H9 (cell line): ENCODE data around the gene DIAPH3. TPM values are rescaled to one million over a fixed set of nuclear protein-coding genes. Genes with fewer than 3 reads are reported as not detected.

Source experiments
- DNase-seq: peaks from one replicate; pipeline ENCODE4 v3.0.0-alpha.2; 2017
- H2AFZ ChIP-seq: one replicate; pipeline ENCODE4 v1.6.1; 2013; ENCODE audit warnings: mild to moderate bottlenecking, low read length, control low read depth, moderate library complexity
- H2AK5ac ChIP-seq: 2 replicates; pipeline ENCODE4 v1.6.1; 2013; ENCODE audit warnings: low read length, control low read depth, mixed read lengths; ENCODE audit not compliant: insufficient read length
- H2BK120ac ChIP-seq: one replicate; pipeline ENCODE4 v1.6.1; 2013; ENCODE audit warnings: low read depth, mild to moderate bottlenecking, low read length, control low read depth, inconsistent platforms; ENCODE audit not compliant: poor library complexity, severe bottlenecking
- H2BK12ac ChIP-seq: 2 replicates; pipeline ENCODE4 v1.6.1; 2013; ENCODE audit warnings: low read length, control low read depth, mixed read lengths, low read depth; ENCODE audit not compliant: insufficient read length
- H2BK15ac ChIP-seq: 2 replicates; pipeline ENCODE4 v1.6.1; 2013; ENCODE audit warnings: low read depth, low read length, control low read depth
- H2BK20ac ChIP-seq: one replicate; pipeline ENCODE4 v1.6.1; 2013; ENCODE audit warnings: low read depth, mild to moderate bottlenecking, low read length, control low read depth, inconsistent platforms; ENCODE audit not compliant: poor library complexity, severe bottlenecking
- H2BK5ac ChIP-seq: 2 replicates; pipeline ENCODE4 v1.6.1; 2013; ENCODE audit warnings: low read length, control low read depth, mixed read lengths; ENCODE audit not compliant: insufficient read length
- H3K14ac ChIP-seq: 2 replicates; pipeline ENCODE4 v1.6.1; 2013; ENCODE audit warnings: low read length, control low read depth; ENCODE audit not compliant: insufficient read depth
- H3K18ac ChIP-seq: 2 replicates; pipeline ENCODE4 v1.6.1; 2013; ENCODE audit warnings: low read depth, mild to moderate bottlenecking, mixed read lengths, low read length, control low read depth; ENCODE audit not compliant: insufficient read length
- H3K23ac ChIP-seq: 2 replicates; pipeline ENCODE4 v1.6.1; 2013; ENCODE audit warnings: low read length, control low read depth, mixed read lengths, low read depth; ENCODE audit not compliant: insufficient read length
- H3K23me2 ChIP-seq: 2 replicates; pipeline ENCODE4 v1.6.1; 2013; ENCODE audit warnings: low read depth, mild to moderate bottlenecking, mixed read lengths, low read length, control low read depth; ENCODE audit not compliant: insufficient read length, poor library complexity, severe bottlenecking
- H3K27ac ChIP-seq: 2 replicates; pipeline ENCODE4 v1.5.1; 2013; ENCODE audit warnings: low read length, control low read depth, mixed read lengths, low read depth; ENCODE audit not compliant: insufficient read length
- H3K27me3 ChIP-seq: 2 replicates; pipeline ENCODE4 v1.6.1; 2013; ENCODE audit warnings: low read length, control low read depth, inconsistent platforms; ENCODE audit not compliant: insufficient read depth
- H3K4ac ChIP-seq: 2 replicates; pipeline ENCODE4 v1.6.1; 2013; ENCODE audit warnings: low read depth, mild to moderate bottlenecking, control low read depth, inconsistent platforms, low read length, moderate library complexity
- H3K4me1 ChIP-seq: 2 replicates; pipeline ENCODE4 v1.6.1; 2013; ENCODE audit warnings: low read length, control low read depth, inconsistent platforms; ENCODE audit not compliant: insufficient read depth
- H3K4me2 ChIP-seq: 2 replicates; pipeline ENCODE4 v1.6.1; 2013; ENCODE audit warnings: low read length, control low read depth, mixed read lengths; ENCODE audit not compliant: insufficient read length, insufficient read depth
- H3K56ac ChIP-seq: 2 replicates; pipeline ENCODE4 v1.6.1; 2013; ENCODE audit warnings: low read depth, mild to moderate bottlenecking, mixed read lengths, low read length, control low read depth; ENCODE audit not compliant: insufficient read length
- H3K79me1 ChIP-seq: 2 replicates; pipeline ENCODE4 v1.6.1; 2013; ENCODE audit warnings: low read depth, mild to moderate bottlenecking, moderate library complexity, low read length, control low read depth, inconsistent platforms; ENCODE audit not compliant: insufficient read depth, poor library complexity, severe bottlenecking
- H3K79me2 ChIP-seq: 2 replicates; pipeline ENCODE4 v1.6.1; 2013; ENCODE audit warnings: low read length, control low read depth, inconsistent platforms; ENCODE audit not compliant: insufficient read depth
- H3K9ac ChIP-seq: 2 replicates; pipeline ENCODE4 v1.6.1; 2013; ENCODE audit warnings: low read length, control low read depth, mixed read lengths; ENCODE audit not compliant: insufficient read length; ENCODE audit errors: extremely low read depth
- H3K9me3 ChIP-seq: one replicate; pipeline ENCODE4 v1.6.1; 2013; ENCODE audit warnings: low read depth, low read length, inconsistent platforms; ENCODE audit not compliant: control insufficient read depth
- H3T11ph ChIP-seq: one replicate; pipeline ENCODE4 v1.6.1; 2013; ENCODE audit warnings: mild to moderate bottlenecking, low read length, control low read depth, inconsistent platforms
- H4K20me1 ChIP-seq: one replicate; pipeline ENCODE4 v1.6.1; 2013; ENCODE audit not compliant: control insufficient read depth, insufficient read length, insufficient read depth
- H4K5ac ChIP-seq: 2 replicates; pipeline ENCODE4 v1.6.1; 2013; ENCODE audit warnings: low read depth, mild to moderate bottlenecking, mixed read lengths, low read length, control low read depth; ENCODE audit not compliant: insufficient read length
- H4K8ac ChIP-seq: replicated peaks from 2 replicates; pipeline ENCODE4 v1.6.1; 2013; ENCODE audit warnings: low read length, control low read depth, mixed read lengths, low read depth; ENCODE audit not compliant: insufficient read length
- H4K91ac ChIP-seq: 2 replicates; pipeline ENCODE4 v1.6.1; 2013; ENCODE audit warnings: low read depth, mild to moderate bottlenecking, moderate library complexity, mixed read lengths, low read length, control low read depth; ENCODE audit not compliant: insufficient read length
- H3K27ac Mint-ChIP-seq, 3 experiments: 2 replicates in 2 of 3; 3 replicates in 1 of 3; pipeline ENCODE4 v1.8.0; 2020 to 2021; ENCODE audit warnings: mixed read lengths in 3 of 3, mild to moderate bottlenecking in 1 of 3, moderate library complexity in 1 of 3
- H3K27me3 Mint-ChIP-seq: 2 replicates; pipeline ENCODE4 v1.8.0; 2021; ENCODE audit warnings: low read depth, mild to moderate bottlenecking, moderate library complexity, mixed read lengths
- H3K36me3 Mint-ChIP-seq, 3 experiments: 2 replicates in 2 of 3; 3 replicates in 1 of 3; pipeline ENCODE4 v1.8.0; 2020 to 2021; ENCODE audit warnings: low read depth in 3 of 3, mixed read lengths in 3 of 3; ENCODE audit not compliant: insufficient read depth in 1 of 3
- H3K4me1 Mint-ChIP-seq, 2 experiments: 2 replicates each; pipeline ENCODE4 v1.8.0; 2020; ENCODE audit warnings: mixed read lengths in 2 of 2
- H3K4me3 Mint-ChIP-seq, 2 experiments: 2 replicates in 1 of 2; 3 replicates in 1 of 2; pipeline ENCODE4 v1.8.0; 2020 to 2021; ENCODE audit warnings: mild to moderate bottlenecking in 2 of 2, mixed read lengths in 2 of 2, moderate library complexity in 1 of 2
- H3K9me3 Mint-ChIP-seq, 2 experiments: 2 replicates in 1 of 2; 3 replicates in 1 of 2; pipeline ENCODE4 v1.8.0; 2020; ENCODE audit warnings: mild to moderate bottlenecking in 2 of 2, mixed read lengths in 2 of 2, moderate library complexity in 1 of 2
- CTCF ChIP-seq: fragments of 200-600 bp; sonication (generic); conservative IDR thresholded peaks from 3 replicates; pipeline ENCODE4 v1.8.0; 2021; ENCODE audit warnings: antibody characterized with exemption, mild to moderate bottlenecking
- WGBS: extraction: QIAGEN DNeasy Blood & Tissue Kit; methylation state at CpG from one replicate; pipeline ENCODE4 v1.1.7; 2013; ENCODE audit warnings: missing lambda C conversion rate, low lambda C conversion rate, mixed read lengths; ENCODE audit not compliant: insufficient read length; ENCODE audit errors: extremely low coverage; 5-methylcytosine and 5-hydroxymethylcytosine counted together
- total RNA-seq: library from RNA; stranded (reverse); gene quantifications from 2 replicates; pipeline ENCODE4 v1.2.1, GENCODE V29; 2021

Gene DIAPH3
- total RNA-seq, 1 experiment from 2014 or later, result 23.1 TPM

- Mint-ChIP-seq H3K4me1 (peaks cover 18 to 22% of the 10 kb centered on the region in 2 experiments), H3K4me3 (no peak overlapping the region), H3K27me3 (no peaks in the 10 kb centered on the region), H3K9me3 (no peaks in the 10 kb centered on the region), H3K36me3 (no peaks in the 10 kb centered on the region), H3K27ac (no peak overlapping the region)
- no peak overlapping the region for H3K4ac ChIP-seq
- H3K23me2 ChIP-seq, result no peaks in the 10 kb centered on the region
- no peak overlapping the region for H2BK12ac ChIP-seq
- no peak overlapping the region for H3K4me2 ChIP-seq
- no peaks in the 10 kb centered on the region for H3K9me3 ChIP-seq
- no peak overlapping the region for H2BK15ac ChIP-seq
- H3K4me1 ChIP-seq, result no peaks in the 10 kb centered on the region; the same call in 1 of the 2 replicates
- H2BK5ac ChIP-seq, result no peak overlapping the region
- no peak overlapping the region for H3K18ac ChIP-seq
- H3K27ac ChIP-seq, result no peak overlapping the region
- H3K79me1 ChIP-seq, result no peaks in the 10 kb centered on the region
- no peaks in the 10 kb centered on the region for H3K79me2 ChIP-seq
- H2BK20ac ChIP-seq, result no peak overlapping the region
- H3K14ac ChIP-seq, result no peak overlapping the region
- H2AK5ac ChIP-seq, result no peak overlapping the region
- H3K27me3 ChIP-seq, result no peaks in the 10 kb centered on the region
- no peak overlapping the region for H3T11ph ChIP-seq
- TF ChIP-seq CTCF, result peak; percentile 88
- no peak overlapping the region for H3K23ac ChIP-seq
- no peak overlapping the region for H4K8ac ChIP-seq
- no peaks in the 10 kb centered on the region for H4K20me1 ChIP-seq
- no peak overlapping the region for H4K5ac ChIP-seq
- H2AFZ ChIP-seq, result no peak overlapping the region
- no peak for DNase-seq
- no peak overlapping the region for H3K9ac ChIP-seq
- H3K56ac ChIP-seq, result no peak overlapping the region
- H4K91ac ChIP-seq, result no peak overlapping the region
- H2BK120ac ChIP-seq, result no peak overlapping the region
- WGBS, result no CpG with 5 or more reads among the region's 7 CpGs
Measured at GRCh38 chr13:59680429-59681024, 483.2 kb downstream of the DIAPH3 start.
